Sciatic nerve (tissue), 2 donors: ENCODE measurements around the gene ZFHX2. TPM values are rescaled to one million over a fixed set of nuclear protein-coding genes. Genes with fewer than 3 reads are reported as not detected.

Experiments
- ATAC-seq: fragments of 200-7000 bp; cut with Tn5 transposase; one replicate; pipeline ENCODE4 v1.9.1; 2020; ENCODE audit warnings: mild to moderate bottlenecking, moderate library complexity
- DNase-seq: peaks from one replicate; pipeline ENCODE4 v3.0.0-alpha.2; 2020; ENCODE audit warnings: low spot score
- intact Hi-C: fragments of 100-400 bp; cut with DNase I; formaldehyde crosslinking; loops from one replicate; pipeline ENCODE4 v1.14.2; 2022
- total RNA-seq: library from RNA; stranded (reverse); fragmentation: NEBNext Ultra II Directional; extraction: Animal tissue kit (Norgen Biotek cat#: 25700); gene quantifications from one replicate; pipeline ENCODE4 v1.2.1, GENCODE V29; 2021
- donor health status: DM: no; HTN: no; CAD: no.
- donor health status: DM: no; HTN: no; CAD: no.

The ZFHX2 gene
- total RNA-seq, 1 donor from 2014 or later, result 7.4 TPM

DNA sequence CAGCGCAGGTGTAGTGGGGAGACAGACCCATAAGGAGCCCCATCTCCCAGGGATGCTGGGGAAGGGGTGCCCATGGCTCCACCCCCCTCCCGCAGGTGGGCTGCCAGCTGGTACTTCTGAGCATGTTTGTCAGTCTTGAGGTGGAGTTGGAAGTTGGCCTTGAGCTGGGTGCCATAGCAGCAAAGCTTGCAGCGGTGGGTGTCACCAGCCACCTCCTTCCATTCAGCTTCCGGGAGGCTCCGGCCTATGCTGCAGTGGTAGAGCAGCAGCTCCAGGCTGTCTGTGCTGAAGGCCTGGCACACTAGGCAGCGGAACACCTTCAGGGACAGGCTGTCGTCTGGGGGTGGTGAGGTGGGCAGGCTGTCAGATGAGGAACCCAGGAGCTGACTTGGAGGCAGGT, 18.9 kb downstream of the ZFHX2 start:
- intact Hi-C loops, result no loop called here
- ATAC-seq, result no peak
- no peak for DNase-seq

DNA sequence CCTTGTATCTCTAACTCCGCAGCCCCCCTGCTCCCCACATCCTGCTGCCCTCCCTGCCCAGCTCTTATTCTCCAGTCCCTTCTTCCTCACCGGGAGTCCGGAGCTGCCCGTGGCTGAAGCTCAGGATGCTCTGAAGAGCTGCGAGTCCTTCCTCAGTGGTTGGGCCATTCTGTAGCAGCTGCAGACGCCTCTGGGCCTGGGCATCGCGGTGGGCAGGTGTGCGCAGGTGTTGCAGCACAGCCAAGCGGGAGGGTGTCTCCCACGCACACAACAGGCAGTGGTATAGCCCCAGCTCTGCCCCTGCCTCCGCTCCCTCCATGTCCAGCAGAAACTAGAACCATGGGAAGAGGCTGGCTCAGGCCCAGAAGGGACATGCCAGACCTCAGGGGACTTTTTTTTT, 20.2 kb downstream of the ZFHX2 start:
- ATAC-seq (no peak), DNase-seq (no peak)
- intact Hi-C loops, result no loop called here

DNA sequence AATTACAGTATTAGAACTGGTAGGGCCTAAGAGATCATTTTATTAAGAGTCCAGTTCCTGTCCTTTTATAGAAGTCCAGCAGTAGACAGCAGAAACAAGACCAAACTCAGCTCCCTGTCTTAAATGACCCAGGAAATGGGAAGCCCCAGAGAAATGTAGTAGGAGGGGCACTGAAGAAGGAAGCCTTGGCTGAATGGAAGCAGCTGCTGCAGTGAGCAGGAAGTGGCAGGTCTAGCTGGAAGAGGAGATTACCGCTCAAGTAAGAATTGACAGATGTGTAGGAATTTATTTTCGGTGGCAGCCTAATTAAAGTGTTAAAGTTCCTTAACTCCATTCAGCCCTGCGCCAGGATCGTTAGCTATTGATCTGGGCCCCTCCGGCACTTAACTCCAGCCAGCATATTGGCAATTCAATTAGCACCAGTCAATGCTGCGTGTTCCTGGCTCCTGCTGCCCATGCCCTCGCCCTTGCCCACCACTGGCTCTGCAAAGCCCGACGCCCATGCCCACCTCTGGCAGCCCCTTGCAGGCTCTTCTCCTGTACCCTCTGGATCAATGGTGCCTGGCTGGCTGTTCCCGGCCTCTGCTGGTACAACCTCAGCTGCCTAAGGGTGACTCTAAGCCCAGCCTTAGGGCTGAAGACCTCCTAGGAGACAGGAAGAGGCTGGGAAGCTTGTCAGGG, 21.1 kb downstream of the ZFHX2 start:
- intact Hi-C loops, result no loop called here
- no peak for ATAC-seq

DNA sequence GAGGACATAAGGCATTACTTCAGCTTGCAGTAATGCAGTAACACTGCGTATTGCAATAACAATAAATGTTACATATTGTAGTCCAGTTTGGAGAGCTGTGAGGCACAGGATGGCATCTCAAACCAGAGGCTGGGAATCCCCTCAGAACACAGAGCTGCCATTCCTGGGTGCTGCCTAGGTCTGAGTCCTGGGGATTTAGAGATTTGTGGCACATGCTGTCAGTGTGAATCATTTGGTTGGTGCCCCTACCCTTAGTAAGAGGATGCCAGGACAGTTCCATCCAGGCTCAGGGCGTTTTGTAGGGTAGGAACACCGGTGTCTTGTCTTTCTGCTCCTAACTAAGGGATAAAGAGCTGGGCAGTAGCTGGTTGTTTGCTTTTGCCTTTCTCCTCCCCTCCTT, 22.5 kb downstream of the ZFHX2 start:
- DNase-seq (no peak), ATAC-seq (no peak)
- intact Hi-C loops, result no loop called here

More for the DNA sequence above, 21.1 kb downstream of the ZFHX2 start:
- DNase-seq, result no peak

DNA sequence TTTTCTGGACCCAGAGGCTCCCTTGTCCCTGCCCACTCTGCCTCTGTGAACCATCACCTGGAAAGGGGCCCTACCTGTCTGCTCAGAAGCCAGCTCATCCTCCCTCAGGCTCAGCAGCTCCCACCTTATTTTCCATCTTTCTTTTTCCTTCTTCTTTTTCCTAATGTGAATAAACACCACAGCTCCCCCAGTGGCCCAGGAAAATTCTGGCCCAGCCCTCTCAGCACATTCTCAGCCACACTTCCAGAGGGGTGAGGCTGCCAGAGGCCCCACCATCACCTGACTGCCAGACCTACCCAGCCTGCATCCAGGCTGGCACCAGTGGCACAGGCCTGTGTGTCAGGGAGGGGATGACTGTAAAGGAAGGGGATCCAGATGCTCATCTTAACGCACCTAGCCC, 23.0 kb downstream of the ZFHX2 start:
- no peak for DNase-seq
- intact Hi-C loops, result no loop called here
- ATAC-seq, result no peak

DNA sequence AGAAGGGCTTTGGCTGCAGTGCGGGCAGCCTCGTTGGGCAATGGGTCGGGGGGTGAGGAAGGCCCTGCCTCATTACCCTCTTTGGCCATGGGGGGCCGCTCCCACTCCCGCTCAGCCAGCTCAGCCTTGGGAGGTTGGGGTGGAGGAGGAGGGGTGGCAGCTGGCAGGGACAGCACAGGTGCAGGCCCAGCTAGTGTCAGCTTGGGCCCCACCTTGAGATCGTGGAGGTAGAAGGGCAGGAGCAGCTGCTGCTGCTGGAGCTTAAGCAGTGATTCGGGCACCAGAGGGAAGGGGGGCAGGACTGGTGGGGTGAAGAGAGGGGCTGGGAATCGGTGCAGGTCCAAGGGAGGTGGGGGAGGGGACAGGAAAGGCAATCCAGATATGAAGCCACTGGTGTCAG, 26.0 kb downstream of the ZFHX2 start:
- no peak for ATAC-seq
- DNase-seq, result no peak
- intact Hi-C loops, result no loop called here

DNA sequence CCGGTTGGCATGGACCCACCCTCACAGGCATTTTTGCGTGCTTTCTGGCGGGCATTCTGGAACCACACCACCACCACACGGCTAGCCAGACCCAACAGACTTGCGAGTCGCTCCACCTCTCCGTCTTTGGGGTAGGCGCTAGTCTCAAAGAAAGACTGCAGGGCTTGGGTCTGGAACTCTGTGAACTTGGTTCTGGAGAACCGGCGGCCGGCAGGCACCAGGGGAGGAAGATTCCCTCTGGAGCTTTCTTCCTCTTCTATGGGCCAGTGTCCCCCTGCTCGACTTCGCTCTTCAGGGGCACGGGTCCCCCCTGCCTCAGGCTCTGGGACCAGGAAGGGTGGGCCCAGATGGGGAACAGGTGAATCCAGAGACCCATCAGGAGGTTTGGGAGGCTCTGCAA, 26.6 kb downstream of the ZFHX2 start:
- ATAC-seq (no peak), DNase-seq (no peak)
- intact Hi-C loops, result no loop called here

DNA sequence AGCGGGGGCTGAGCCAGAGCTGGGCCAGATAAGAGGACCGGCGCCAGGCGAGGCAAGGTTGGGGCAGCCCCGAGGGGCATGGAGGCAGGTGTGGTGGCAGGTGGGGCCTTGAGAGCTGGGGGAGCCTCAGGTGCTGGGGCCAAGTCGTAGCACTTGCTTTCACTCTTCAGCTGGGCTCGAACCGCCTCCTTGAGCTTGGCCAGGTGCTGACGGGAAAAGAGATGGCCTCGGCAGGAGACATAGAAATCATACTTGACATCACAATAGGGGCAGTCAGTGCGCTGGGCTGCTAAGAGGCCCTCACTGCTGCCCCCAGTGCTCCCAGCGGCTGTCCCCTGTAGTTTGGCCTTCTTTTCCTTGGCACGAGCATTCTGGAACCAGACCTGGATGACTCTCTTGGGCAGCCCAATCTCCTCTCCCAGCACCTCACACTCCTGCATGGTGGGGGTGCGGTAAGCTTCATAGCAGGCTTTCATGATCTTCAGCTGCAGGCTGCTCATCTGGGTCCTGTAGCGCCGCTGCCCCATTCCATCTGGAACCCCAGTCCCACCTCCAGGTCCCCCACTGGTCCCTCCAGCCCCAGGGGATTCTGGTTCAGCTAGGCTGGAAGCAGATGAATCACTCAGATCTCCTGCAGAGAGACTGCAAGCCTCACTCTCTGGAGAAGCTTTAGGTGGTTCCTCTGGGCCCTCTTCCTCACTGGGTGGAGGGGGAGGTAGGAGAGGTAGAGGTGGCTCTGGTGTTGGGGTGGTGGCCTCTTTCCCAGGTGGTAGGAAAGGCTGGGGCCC, 28.1 kb downstream of the ZFHX2 start:
- DNase-seq (no peak), ATAC-seq (no peak)
- intact Hi-C loops, result no loop called here

DNA sequence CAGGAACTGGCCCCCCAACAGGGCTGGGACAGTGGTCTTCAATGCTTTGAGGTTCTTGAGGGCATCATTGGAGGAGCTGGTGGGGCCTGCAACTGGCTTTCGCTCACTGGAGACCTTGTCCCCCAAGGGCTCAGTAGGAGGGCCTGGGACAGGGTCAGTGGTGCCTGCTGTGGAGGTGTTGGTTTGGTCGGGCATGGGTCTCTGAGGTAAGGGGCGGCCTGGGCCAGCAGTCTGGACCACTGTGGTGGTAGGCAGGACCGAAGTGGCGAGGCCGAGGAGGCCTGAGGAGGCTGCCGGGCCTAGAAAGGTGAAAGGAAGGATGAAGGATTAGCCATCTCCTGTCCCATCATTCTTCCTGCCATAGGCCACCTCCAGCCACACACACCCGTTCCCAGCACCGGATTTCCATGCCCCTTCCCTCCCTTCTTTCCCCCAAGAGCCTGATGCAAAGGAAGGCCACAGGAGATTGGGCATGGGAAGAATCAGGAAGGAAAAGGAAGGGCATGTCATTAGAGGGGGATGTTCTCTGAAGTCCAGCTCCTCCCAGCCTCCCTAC, 28.8 kb downstream of the ZFHX2 start:
- no peak for DNase-seq
- no peak for ATAC-seq
- intact Hi-C loops, result no loop called here

DNA sequence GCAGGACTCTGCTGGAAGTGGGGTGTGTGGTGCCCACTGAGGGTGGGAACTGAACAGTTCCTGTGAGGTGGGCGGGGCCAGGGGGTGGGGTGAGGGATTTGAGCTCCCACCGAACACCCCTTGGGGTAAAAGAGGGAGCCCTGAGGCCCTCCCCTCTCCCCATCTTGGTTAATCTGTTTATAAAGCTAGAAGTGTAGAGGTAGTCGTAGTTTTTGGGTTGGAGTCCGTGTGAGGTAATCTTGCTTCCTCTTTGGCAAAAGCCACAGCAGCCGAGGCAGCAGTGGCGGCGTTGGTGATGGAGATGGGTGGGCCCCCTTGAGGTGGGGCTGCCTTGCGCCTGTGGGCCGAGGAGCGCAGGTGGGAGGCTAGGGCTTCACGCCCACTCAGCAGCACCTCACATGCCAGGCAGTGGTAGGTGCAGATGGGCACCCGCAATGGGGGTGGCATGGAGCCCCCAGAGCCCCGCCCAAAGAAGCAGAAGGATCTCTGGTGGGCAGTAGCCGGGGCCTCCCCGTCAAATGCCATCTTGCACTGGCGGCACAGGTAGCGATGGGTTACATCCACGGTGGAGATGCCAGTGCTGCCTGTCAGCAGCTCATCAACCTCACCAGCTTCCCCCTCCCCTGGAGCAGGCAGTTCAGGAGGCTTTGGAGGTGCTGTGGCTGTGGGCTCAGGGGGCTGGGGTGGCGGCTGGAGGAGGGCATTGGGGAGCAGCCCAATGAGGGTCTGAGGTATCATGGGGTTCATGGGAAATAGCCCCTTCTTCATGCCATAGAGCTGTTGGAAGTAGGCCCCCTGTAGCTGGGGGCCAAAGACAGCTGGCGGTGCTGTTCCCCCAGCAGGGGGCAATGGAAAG, 29.6 kb downstream of the ZFHX2 start:
- ATAC-seq (no peak), DNase-seq (no peak)
- intact Hi-C loops, result no loop called here

DNA sequence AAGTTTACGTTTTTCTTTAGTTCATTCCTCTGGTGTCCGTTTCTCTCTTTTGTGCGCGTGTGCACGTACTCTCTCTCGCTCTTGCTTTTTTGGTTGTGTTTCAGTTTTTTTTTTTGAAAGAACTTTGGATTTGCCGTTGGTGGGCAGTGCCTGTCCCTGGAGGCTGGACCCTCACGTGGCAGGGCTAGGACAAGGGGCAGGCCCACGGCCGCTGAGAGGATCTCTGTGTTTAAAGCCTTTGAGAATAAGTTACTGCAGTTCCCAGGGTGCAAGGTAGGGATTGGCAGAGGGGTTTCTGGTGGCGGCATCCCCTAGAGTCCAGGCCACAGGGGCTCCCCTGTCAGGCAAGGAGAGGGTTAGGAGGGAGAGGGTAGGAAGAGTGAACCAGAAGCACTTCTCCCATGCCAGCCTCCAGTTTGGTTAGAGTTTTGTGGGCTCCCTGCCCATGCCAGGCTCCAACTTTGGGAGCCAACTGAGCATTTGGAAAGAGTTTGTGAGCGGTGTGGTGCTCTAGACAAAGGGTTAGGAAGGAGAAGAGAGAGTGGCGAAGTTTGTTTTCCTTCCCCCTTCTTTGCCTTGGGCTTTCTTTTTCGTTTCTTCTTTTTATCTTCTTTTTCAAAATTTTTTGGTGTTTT, 30.5 kb downstream of the ZFHX2 start:
- intact Hi-C loops, result no loop called here
- ATAC-seq (no peak), DNase-seq (no peak)

DNA sequence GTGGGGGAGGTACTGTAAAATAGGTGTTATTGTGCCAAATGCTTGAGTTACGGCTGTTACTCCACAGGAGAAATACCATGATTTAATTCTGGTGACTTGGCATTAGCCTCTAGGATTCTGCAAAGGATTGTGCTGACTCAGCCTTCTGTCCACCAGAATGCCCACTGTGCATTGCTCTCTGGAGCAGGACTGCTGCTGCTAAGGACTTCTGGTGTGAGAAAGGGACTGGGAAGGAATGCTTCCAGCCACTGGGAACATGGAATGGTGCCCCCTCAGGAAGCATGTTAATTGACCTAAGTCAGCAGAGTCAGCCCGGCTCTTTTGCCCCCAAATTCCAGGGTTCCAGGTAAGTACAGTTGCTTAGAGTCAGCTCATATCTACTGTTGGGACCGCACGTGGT, 32.9 kb downstream of the ZFHX2 start:
- ATAC-seq, result no peak

DNA sequence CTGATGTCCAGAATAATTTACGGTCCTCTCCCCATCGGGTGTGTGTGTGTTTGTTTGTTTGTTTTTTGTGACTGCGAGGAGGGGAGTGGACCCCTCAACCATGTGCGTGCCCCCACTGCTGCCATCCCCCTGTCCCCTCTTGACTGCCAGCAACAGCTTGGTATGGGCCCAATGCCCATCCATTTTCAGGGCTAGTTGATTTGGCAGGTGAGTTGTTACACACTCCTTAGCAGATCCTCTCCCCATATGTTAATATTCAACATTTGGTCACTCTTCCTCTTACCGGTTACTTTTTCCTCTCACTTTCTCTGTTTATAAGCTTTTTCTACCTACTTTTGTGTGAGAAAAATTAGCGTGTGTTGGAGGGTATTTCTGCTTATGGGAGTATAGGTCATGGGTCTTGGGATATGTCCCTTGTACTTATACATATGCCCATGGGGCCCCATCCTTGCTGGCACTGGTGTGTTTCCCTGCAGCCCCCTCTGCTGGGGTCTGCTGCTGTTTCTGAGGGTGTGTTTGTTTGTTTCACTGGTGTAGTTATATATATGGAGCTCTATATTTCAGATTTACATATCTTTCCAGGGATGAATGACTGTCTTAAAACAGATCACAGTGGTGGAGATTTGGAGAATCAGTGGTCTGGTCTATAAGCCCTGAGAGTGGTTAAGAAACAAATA, 33.8 kb downstream of the ZFHX2 start:
- ATAC-seq (no peak), DNase-seq (no peak)
- intact Hi-C loops, result no loop called here

More for the DNA sequence above, 32.9 kb downstream of the ZFHX2 start:
- intact Hi-C loops, result no loop called here
- DNase-seq, result no peak

DNA sequence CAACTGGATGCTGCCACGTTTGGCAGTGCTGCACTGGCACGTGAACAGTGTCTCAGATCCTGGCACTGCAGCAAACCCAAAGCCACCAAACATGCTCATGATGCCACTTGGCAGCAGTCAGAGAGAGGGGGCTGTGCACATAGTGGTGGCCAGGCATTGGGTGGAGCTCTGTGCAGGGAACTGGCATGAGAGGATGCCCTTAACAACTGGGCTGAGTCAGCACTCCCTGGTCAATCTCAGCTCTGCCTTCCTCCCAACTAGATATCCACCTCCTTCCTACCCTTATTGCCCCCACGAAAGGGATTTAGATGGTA, 37.0 kb downstream of the ZFHX2 start:
- intact Hi-C loops, result no loop called here
- ATAC-seq (no peak), DNase-seq (no peak)

DNA sequence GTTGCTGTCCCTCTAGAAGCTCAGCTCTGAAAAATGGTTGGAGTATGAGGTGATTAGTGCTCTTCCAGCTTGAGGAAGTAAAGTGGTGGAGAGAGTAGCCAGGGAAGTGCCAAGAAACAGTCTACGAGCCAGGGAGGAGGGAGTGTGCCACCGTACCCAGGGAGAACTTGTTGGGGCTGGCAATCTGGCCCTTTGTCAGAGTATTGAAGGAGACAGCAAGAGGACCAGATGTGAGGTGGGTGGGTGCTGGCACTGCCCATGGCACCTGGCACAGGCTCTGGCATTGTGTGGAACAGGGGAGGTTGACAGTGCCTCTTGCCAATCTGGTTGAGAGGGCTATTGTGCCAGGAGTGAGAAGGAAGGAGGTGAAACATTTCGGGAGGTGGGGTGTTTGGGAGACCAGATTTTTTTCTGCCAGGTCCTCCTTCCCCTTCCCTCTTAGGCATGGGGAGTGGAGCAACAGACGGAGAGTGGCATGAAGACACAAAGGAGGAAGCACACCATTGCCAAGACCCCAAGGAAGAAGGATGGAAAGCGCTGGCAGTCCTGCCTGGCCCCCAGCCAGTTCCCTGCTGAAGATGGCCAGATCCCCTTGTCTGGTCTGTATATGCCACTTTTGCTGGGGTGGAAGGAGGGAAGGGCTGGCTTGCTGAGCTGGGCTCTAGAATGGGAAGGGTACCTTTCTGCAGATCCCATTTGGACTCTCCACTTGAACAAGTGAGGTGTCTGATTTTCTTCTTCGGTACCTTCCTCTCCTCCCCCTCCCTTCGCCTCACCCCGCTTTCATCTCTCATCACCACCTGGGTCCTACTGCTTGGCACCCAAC, 37.5 kb downstream of the ZFHX2 start:
- ATAC-seq (no peak), DNase-seq (no peak)
- intact Hi-C loops, result no loop called here

DNA sequence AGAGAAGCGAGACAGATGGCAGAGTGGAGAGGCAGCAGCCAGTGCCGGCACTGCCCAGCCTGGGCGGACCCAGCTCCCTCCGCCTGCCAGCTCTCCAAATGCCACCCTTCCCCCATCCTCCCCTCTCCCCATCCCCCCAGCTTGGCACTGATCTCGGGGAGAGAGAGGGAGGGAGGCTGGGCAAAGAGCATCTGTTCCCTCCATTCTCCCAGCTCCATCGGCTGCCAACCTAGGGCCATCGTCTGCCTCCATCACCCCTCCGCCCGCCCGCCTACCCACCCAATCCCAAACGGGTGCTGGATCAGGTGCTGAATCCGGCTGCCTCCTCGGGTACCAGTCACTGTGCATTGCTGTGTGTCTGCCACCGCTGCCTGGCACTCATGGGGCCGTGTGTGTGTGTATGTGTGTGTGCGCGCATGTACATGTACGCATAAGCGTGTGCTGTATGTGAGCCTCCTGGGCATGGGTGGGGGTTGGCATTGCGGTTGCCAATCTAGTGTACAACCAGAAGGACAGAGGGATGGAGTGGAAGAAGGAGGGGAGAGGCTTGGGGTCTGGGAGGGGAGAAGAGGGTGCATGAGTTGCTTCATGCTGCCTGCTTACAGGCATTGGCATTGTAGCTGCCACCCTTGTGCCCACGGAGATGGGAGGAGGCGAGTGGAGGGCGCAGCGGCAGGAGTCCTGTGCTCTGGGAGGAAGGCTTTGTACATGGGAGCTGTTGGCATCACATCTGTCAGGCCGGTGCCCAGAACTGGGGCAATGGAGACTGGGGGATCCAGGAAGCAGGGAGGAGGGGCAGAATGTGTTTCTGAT, 38.4 kb downstream of the ZFHX2 start:
- peak; percentile 32 for ATAC-seq
- DNase-seq, result no peak
- intact Hi-C loops, result no loop called here

DNA sequence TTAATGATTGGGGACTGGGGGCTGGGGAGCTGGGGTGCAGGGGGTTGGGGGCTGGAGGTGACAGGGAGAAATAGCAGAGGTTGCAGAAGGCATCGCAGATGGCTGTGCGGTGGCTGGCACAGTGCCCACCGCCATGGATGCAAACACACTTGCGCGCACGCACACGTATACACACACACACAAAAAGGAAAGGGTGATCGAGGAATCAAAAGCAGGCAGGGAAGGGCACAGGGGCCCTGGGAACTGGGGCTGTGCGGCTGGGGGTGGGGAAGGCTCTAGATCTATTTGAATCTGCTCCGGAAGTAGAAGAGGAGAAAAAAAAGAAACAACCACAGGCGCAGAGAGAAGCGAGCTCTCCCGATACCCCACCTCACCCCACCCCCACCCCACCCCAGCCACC, 39.4 kb downstream of the ZFHX2 start:
- no peak for DNase-seq
- no peak for ATAC-seq
- intact Hi-C loops, result no loop called here
